SU-DHL-6 (cell line): Measurements from ENCODE around the gene KLK13.

Source experiments
- H2AFZ ChIP-seq: fragments of 200-600 bp; sonication (generic); 2 replicates; pipeline ENCODE4 v1.6.1; 2014; ENCODE audit warnings: low read depth, mild to moderate bottlenecking, moderate library complexity, mixed read lengths, antibody characterized with exemption, low read length; ENCODE audit not compliant: severe bottlenecking
- H3F3A ChIP-seq: fragments of 200-600 bp; shearing (Covaris generic); 2 replicates; pipeline ENCODE4 v1.6.0; 2016; ENCODE audit warnings: antibody characterized with exemption, mild to moderate bottlenecking; ENCODE audit not compliant: insufficient read depth
- H3K27ac ChIP-seq: fragments of 200-600 bp; sonication (generic); 2 replicates; pipeline ENCODE4 v1.5.1; 2016; ENCODE audit warnings: low read depth, mild to moderate bottlenecking, low read length, moderate library complexity, mixed read lengths
- H3K27me3 ChIP-seq: fragments of 200-600 bp; sonication (generic), shearing (Covaris generic); 2 replicates; pipeline ENCODE4 v1.6.0; 2014; ENCODE audit warnings: mild to moderate bottlenecking, low read length
- H3K36me3 ChIP-seq: fragments of 200-600 bp; sonication (generic); 2 replicates; pipeline ENCODE4 v1.6.1; 2014; ENCODE audit warnings: mild to moderate bottlenecking, low read length, mixed read lengths
- H3K4me2 ChIP-seq: fragments of 300-600, 200-600 bp; shearing (Covaris generic), sonication (generic); 2 replicates; pipeline ENCODE4 v1.6.0; 2014; ENCODE audit warnings: low read length, low read depth, mild to moderate bottlenecking; ENCODE audit not compliant: poor library complexity, severe bottlenecking
- H3K4me3 ChIP-seq: fragments of 200-600 bp; sonication (generic); 2 replicates; pipeline ENCODE4 v1.5.1; 2014; ENCODE audit warnings: antibody characterized with exemption, low read length, mild to moderate bottlenecking, mixed read lengths; ENCODE audit not compliant: insufficient read depth, poor library complexity, severe bottlenecking
- H3K79me2 ChIP-seq: fragments of 200-600 bp; sonication (generic); 2 replicates; pipeline ENCODE4 v1.6.1; 2014; ENCODE audit warnings: mild to moderate bottlenecking, low read length, moderate library complexity; ENCODE audit not compliant: insufficient read depth
- H3K9ac ChIP-seq: fragments of 200-600 bp; sonication (generic); 2 replicates; pipeline ENCODE4 v1.7.0; 2014; ENCODE audit warnings: mild to moderate bottlenecking, low read length
- H3K9me2 ChIP-seq: fragments of 200-600 bp; sonication (generic); replicated peaks from 2 replicates; pipeline ENCODE4 v1.6.1; 2014; ENCODE audit warnings: low read length; ENCODE audit not compliant: insufficient read depth
- H3K9me3 ChIP-seq: fragments of 200-600 bp; sonication (generic); 2 replicates; pipeline ENCODE4 v1.6.1; 2014; ENCODE audit warnings: low read length, mixed read lengths; ENCODE audit not compliant: insufficient read depth
- H4K20me1 ChIP-seq: fragments of 200-600 bp; sonication (generic); 2 replicates; pipeline ENCODE4 v1.6.1; 2014; ENCODE audit warnings: low read depth, mild to moderate bottlenecking, antibody characterized with exemption, low read length, moderate library complexity, mixed read lengths
- EZH2phosphoT487 ChIP-seq: fragments of 200-600 bp; sonication (generic), shearing (Covaris generic); conservative IDR thresholded peaks from 2 replicates; pipeline ENCODE4 v1.6.1; 2018; ENCODE audit warnings: mild to moderate bottlenecking, antibody characterized with exemption, low read length, moderate library complexity, mixed read lengths
- TF ChIP-seq, protein P1 (sequence below): fragments of 200-600 bp; sonication (generic); IDR thresholded peaks from one replicate; pipeline ENCODE4 v1.5.1; 2017; ENCODE audit warnings: antibody characterized with exemption, mild to moderate bottlenecking, low read length, moderate library complexity; ENCODE audit not compliant: insufficient read depth, poor library complexity, severe bottlenecking

Gene KLK13

DNA sequence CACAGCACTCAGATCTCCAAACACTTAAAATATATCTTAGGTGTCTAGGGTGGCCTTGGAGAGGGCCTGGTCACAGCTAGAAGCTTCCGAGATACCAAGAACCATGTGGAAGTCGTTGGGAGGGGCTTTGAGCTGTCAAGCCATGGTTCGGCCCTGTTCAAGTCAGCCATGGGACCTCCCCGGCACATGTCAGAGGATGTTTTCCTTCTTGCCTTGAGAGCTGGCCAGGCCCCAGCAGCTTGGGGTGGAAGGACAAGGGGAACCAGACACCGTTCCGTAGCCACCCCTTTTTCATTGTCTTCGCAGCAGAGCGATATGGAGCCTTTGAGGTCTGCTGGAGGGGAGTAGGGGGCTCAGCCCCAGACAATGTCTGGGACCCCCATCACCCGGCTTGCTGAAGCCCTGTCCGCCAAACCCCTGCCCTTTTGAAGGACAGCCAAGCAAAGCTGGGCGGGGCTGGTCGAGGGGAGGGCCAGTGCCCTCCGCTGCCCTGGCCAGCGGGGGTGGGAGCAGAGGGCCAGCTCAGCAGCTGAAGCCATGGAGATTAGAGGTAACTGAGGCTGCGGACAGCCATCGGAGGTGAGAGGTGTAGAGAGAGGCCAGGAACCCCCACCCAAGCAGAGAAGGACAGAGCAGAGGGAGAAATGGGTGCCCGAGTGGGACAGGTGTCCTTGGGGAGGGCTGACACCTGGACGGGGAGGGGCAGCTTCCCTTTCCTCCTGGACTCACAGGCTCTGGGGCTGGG, 38.9 kb downstream of the KLK13 start:
- no peaks in the 10 kb centered on the region for H3K27me3 ChIP-seq
- TF ChIP-seq EZH2phosphoT487 = no peak
- TF ChIP-seq, protein P1, sequence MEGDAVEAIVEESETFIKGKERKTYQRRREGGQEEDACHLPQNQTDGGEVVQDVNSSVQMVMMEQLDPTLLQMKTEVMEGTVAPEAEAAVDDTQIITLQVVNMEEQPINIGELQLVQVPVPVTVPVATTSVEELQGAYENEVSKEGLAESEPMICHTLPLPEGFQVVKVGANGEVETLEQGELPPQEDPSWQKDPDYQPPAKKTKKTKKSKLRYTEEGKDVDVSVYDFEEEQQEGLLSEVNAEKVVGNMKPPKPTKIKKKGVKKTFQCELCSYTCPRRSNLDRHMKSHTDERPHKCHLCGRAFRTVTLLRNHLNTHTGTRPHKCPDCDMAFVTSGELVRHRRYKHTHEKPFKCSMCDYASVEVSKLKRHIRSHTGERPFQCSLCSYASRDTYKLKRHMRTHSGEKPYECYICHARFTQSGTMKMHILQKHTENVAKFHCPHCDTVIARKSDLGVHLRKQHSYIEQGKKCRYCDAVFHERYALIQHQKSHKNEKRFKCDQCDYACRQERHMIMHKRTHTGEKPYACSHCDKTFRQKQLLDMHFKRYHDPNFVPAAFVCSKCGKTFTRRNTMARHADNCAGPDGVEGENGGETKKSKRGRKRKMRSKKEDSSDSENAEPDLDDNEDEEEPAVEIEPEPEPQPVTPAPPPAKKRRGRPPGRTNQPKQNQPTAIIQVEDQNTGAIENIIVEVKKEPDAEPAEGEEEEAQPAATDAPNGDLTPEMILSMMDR = no peak
- no peaks in the 10 kb centered on the region for H3K79me2 ChIP-seq
- no peak overlapping the region for H3K9ac ChIP-seq
- no peaks in the 10 kb centered on the region for H3K9me2 ChIP-seq
- H3K9me3 ChIP-seq = no peaks in the 10 kb centered on the region
- no peaks in the 10 kb centered on the region for H3K36me3 ChIP-seq
- no peak overlapping the region for H3K4me2 ChIP-seq
- H3K27ac ChIP-seq = no peak overlapping the region
- no peaks in the 10 kb centered on the region for H3F3A ChIP-seq
- H4K20me1 ChIP-seq = no peaks in the 10 kb centered on the region
- H2AFZ ChIP-seq = no peak overlapping the region
- no peak overlapping the region for H3K4me3 ChIP-seq

DNA sequence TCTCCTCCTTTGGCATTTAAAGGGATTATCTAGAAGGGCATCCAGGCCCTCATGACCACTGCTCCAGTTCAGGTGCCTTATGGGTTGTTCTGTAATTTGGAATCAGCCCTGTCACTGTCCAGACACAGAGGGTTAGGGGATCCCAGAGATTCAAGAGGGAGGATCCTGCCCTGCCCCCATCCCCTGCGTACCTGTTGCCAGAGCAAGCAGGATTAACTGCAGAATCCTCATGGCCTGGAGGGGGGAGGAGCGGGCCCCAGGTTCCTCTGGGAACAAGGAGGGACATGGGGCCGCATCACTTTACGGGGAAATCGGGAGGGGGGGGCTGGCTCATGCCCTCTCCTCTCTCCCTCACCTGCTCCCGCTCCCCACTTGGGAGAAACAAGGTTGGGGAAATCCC, 39.5 kb downstream of the KLK13 start:
- Histone ChIP-seq H2AFZ (no peak overlapping the region), H3K9me2 (no peaks in the 10 kb centered on the region), H3K9ac (no peak overlapping the region), H3K4me2 (no peak overlapping the region), H3K27ac (no peak overlapping the region), H3K36me3 (no peaks in the 10 kb centered on the region), H3K4me3 (no peak overlapping the region), H3K9me3 (no peaks in the 10 kb centered on the region), H3F3A (no peaks in the 10 kb centered on the region), H4K20me1 (no peaks in the 10 kb centered on the region), H3K79me2 (no peaks in the 10 kb centered on the region), H3K27me3 (no peaks in the 10 kb centered on the region)
- TF ChIP-seq, protein P1 = no peak
- TF ChIP-seq EZH2phosphoT487 = no peak

DNA sequence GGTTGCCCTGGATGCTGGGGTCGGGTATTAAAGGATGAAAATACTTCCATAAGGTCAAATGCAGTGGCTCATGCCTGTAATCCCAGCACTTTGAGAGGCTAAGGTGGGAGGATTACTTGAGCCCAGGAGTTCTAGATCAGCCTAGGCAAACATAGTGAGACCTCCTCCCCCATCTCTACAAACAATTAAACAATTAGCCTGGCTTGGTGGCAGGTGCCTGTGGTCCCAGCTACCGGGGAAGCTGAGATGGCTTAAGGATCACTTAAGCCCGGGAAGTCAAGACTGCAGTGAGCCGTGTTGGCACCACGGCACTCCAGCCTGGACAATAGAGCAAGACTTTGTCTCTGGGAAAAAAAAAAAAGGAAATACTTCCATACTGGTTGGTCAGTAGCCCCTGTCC, 40.0 kb downstream of the KLK13 start:
- no peak overlapping the region for H3K4me2 ChIP-seq
- H3K79me2 ChIP-seq = no peaks in the 10 kb centered on the region
- H3K36me3 ChIP-seq = no peaks in the 10 kb centered on the region
- H3F3A ChIP-seq = no peaks in the 10 kb centered on the region
- no peaks in the 10 kb centered on the region for H3K9me2 ChIP-seq
- no peaks in the 10 kb centered on the region for H3K9me3 ChIP-seq
- no peak overlapping the region for H3K9ac ChIP-seq
- no peaks in the 10 kb centered on the region for H4K20me1 ChIP-seq
- no peak overlapping the region for H3K27ac ChIP-seq
- H2AFZ ChIP-seq = no peak overlapping the region
- no peak overlapping the region for H3K4me3 ChIP-seq
- H3K27me3 ChIP-seq = no peaks in the 10 kb centered on the region
- TF ChIP-seq, protein P1 = no peak
- no peak for TF ChIP-seq EZH2phosphoT487
